Measurements from ENCODE around the gene PDLIM1.

- TF ChIP-seq CTCF (IDR thresholded peaks at IDR 0.05; ENCODE audit: low read length) (no peak), EZH2 (IDR thresholded peaks at IDR 0.05; ENCODE audit: borderline replicate concordance, low read length) (no peak)
These were observed 22.2 kb upstream of the PDLIM1 start for GRCh38 chr10:95312986-95313495.
